Measurements from ENCODE around the gene SCFD2.

DNA sequence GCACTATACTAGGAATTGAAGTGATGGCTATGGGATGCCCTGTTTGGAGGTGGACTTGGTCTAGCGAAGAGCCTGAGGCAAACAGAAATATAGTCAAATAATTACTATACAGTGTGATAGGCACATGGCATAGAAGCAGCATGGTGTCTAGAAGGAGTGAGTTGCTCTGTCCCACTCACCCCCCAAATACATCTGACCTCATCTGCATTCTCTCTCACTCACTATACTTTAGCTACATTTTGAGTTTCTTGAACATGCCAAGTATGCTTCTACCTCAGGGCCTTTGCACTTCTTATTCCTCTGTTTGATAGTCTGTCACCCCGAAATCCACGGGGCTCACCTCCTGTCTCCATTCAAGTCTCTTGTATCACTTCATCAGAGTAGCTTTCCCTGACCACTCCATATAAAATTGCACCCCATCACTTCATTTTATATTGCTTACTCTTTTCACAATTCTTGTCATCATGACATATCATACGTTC lies 9.0 kb upstream of the SCFD2 start:
- TF ChIP-seq, protein P1, sequence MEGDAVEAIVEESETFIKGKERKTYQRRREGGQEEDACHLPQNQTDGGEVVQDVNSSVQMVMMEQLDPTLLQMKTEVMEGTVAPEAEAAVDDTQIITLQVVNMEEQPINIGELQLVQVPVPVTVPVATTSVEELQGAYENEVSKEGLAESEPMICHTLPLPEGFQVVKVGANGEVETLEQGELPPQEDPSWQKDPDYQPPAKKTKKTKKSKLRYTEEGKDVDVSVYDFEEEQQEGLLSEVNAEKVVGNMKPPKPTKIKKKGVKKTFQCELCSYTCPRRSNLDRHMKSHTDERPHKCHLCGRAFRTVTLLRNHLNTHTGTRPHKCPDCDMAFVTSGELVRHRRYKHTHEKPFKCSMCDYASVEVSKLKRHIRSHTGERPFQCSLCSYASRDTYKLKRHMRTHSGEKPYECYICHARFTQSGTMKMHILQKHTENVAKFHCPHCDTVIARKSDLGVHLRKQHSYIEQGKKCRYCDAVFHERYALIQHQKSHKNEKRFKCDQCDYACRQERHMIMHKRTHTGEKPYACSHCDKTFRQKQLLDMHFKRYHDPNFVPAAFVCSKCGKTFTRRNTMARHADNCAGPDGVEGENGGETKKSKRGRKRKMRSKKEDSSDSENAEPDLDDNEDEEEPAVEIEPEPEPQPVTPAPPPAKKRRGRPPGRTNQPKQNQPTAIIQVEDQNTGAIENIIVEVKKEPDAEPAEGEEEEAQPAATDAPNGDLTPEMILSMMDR (IDR thresholded peaks at IDR 0.05): no peak
- TF ChIP-seq POLR2A (IDR thresholded peaks at IDR 0.05) (no peak), EP300 (IDR thresholded peaks at IDR 0.05) (no peak)
